Pancreas (tissue), 10 donors: ENCODE measurements around the gene PCDH18. TPM values are rescaled to one million over a fixed set of nuclear protein-coding genes. Genes with fewer than 3 reads are reported as not detected.
"Not testable (repeated sequence)": the region's sequence is repeated elsewhere in the genome, so short reads cannot be mapped to it uniquely, and the experiment has no call there.

Experiments used
- ATAC-seq, 4 donors: fragments of 200-7000 bp; cut with Tn5 transposase; one replicate each; pipeline versions ENCODE4 v1.8.0 to v1.9.1; 2020; ENCODE audit warnings: mild to moderate bottlenecking in 4 of 4, moderate library complexity in 4 of 4
- DNase-seq, 6 donors: peaks; one replicate each; pipeline ENCODE4 v3.0.0-alpha.2; 2020
- FAIRE-seq: peaks from 2 replicates; lab custom pipeline; 2012; peaks lifted over from hg19 to GRCh38; lab: Jason Lieb, UNC
- H3K27ac ChIP-seq, 4 donors: fragments of 200-600 bp; sonication (generic); 1 replicate in 3 of 4; 2 replicates in 1 of 4; pipeline versions ENCODE4 v1.5.0 to v1.8.0; 2020
- H3K27me3 ChIP-seq, 4 donors: fragments of 200-600 bp; one replicate each; pipeline ENCODE4 v1.8.0; 2021
- H3K36me3 ChIP-seq, 3 donors: fragments of 200-600 bp; sonication (generic) in 1 of 3; one replicate each; pipeline versions ENCODE4 v1.5.0 to v1.8.0; 2020 to 2021
- H3K4me1 ChIP-seq, 3 donors: fragments of 200-600 bp; one replicate each; pipeline ENCODE4 v1.8.0; 2021
- H3K4me3 ChIP-seq, 4 donors: fragments of 200-600 bp; sonication (generic) in 2 of 4; one replicate each; pipeline versions ENCODE4 v1.5.0 to v1.8.0; 2020 to 2021
- H3K9me3 ChIP-seq, 4 donors: fragments of 200-600 bp; one replicate each; pipeline ENCODE4 v1.8.0; 2021
- WGBS, 2 donors: extraction: QIAGEN DNeasy Blood & Tissue Kit; methylation state at CpG; one replicate each; pipeline ENCODE4 v1.1.7; 2013; 5-methylcytosine and 5-hydroxymethylcytosine counted together
- intact Hi-C, 3 donors: fragments of 100-400 bp; cut with DNase I; formaldehyde crosslinking; loops; one replicate each; pipeline versions ENCODE4 v1.11.1 to v1.14.2; 2022
- polyA plus RNA-seq, 2 donors: library from polyadenylated mRNA; stranded (reverse); fragments of 200-250 nt; gene quantifications; one replicate each; pipeline ENCODE4 v1.2.3, GENCODE V29; 2013
- total RNA-seq, 6 donors: library from RNA; stranded (reverse); fragmentation: NEBNext Ultra II Directional in 4 of 6; extraction: Animal tissue kit (Norgen Biotek cat#: 25700) in 4 of 6; gene quantifications; one replicate each; pipeline versions ENCODE4 v1.2.1 to v1.2.4, GENCODE V29; 2021 to 2023
- TF ChIP-seq, protein P1 (sequence below), 4 donors: fragments of 200-600 bp; sonication (generic) in 3 of 4; IDR thresholded peaks; one replicate each; pipeline versions ENCODE4 v1.5.0 to v1.8.0; 2021; ENCODE audit warnings: antibody characterized with exemption in 4 of 4
- donor health status: healthy with polysubstance abuse.
- donor health status: DM: no; HTN: no; CAD: no; lungs with moderate emphysema.
- donor health status: DM: no; HTN: no; CAD: no.
- donor health status: control.
- donor health status: control.
- donor health status: Bipolar disorder and iron deficiency.
- donor health status: DM: yes; HTN: yes; CAD: no.
- donor health status: DM: no; HTN: no; CAD: no.
- donor health status: DM: no; HTN: no; CAD: no.
- donor health status: DM: yes; HTN: yes; CAD: no.

Gene PCDH18
- total and polyA plus RNA-seq, 8 donors, result 0.53 to 4.8 (median 1.1) TPM

DNA sequence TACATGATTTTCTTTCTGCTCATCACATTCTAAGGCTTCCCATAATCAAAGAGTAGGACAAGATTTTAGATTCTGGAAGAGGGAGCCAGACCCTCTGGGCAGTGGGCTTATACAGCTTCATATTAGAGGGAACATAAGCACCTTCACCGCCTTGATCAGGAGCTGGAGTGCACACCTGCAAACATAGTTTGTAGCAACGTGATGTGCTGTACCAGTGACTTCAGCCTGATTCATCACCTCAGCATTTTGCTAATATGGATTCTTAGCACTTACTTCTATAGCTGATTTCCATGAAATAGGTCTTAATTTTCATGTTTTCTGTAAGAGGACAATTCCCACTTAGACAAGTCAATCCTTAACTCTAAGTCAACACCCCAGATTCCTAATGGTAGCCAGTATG is 36.7 kb downstream of the PCDH18 start:
- TF ChIP-seq, protein P1, sequence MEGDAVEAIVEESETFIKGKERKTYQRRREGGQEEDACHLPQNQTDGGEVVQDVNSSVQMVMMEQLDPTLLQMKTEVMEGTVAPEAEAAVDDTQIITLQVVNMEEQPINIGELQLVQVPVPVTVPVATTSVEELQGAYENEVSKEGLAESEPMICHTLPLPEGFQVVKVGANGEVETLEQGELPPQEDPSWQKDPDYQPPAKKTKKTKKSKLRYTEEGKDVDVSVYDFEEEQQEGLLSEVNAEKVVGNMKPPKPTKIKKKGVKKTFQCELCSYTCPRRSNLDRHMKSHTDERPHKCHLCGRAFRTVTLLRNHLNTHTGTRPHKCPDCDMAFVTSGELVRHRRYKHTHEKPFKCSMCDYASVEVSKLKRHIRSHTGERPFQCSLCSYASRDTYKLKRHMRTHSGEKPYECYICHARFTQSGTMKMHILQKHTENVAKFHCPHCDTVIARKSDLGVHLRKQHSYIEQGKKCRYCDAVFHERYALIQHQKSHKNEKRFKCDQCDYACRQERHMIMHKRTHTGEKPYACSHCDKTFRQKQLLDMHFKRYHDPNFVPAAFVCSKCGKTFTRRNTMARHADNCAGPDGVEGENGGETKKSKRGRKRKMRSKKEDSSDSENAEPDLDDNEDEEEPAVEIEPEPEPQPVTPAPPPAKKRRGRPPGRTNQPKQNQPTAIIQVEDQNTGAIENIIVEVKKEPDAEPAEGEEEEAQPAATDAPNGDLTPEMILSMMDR (IDR thresholded peaks at IDR 0.05), result no peak
- Histone ChIP-seq H3K4me1 (no peaks in the 10 kb centered on the region), H3K27ac (no peak overlapping the region), H3K27me3 (no peaks in the 10 kb centered on the region), H3K4me3 (no peak overlapping the region), H3K36me3 (no peaks in the 10 kb centered on the region), H3K9me3 (no peaks in the 10 kb centered on the region)
- DNase-seq (no peak), FAIRE-seq (no peak), ATAC-seq (no peak)
- WGBS, 2 donors, result 42 to 53% methylated on average over 2 of the region's 2 CpGs
- intact Hi-C loops, result no loop called here

DNA sequence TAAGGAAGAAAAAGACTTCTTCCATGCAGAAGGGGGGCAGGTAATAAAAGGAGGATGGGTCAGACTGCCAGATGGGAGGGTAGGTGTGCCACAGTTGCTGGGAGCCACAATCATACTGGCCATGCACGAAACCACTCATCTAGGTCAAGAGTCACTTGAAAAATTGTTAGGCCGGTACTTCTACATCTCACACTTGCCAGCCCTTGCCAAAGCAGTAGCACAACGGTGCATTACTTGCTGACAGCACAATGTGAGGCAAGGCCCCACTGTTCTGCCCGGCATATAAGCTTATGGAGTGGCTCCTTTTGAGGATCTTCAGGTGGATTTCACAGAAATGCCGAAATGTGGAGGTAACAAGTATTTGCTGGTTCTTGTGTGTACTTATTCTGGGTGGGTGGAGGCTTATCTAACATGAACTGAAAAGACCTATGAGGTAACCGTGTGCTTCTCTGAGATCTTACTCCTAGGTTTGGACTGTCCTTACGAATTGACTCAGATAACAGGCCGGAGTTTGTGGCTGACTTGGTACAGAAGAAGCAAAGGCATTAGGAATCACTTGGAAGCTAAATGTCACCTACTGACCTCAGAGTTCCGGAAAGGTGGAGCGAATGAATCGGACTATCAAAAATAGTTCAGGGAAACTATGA is 48.9 kb downstream of the PCDH18 start:
- H3K27ac ChIP-seq, FAIRE-seq, H3K27me3 ChIP-seq, H3K4me1 ChIP-seq, H3K9me3 ChIP-seq, intact Hi-C loops, H3K36me3 ChIP-seq, H3K4me3 ChIP-seq, DNase-seq, ATAC-seq: not testable (repeated sequence)
- WGBS, 2 donors, result 72 to 80% methylated on average over 11 of the region's 11 CpGs

- H3K4me3 ChIP-seq, H3K36me3 ChIP-seq, ATAC-seq, H3K27me3 ChIP-seq, H3K4me1 ChIP-seq, FAIRE-seq, H3K27ac ChIP-seq, H3K9me3 ChIP-seq, intact Hi-C loops, DNase-seq: not testable (repeated sequence)
- 76 to 86% methylated on average over 5 of the region's 5 CpGs for WGBS, 2 donors
Measured at GRCh38 chr4:137479657-137480056, 52.6 kb downstream of the PCDH18 start.

GRCh38 chr4:137476345-137476744 is 55.9 kb downstream of the PCDH18 start:
- no peaks in the 10 kb centered on the region for H3K27me3 ChIP-seq
- no peaks in the 10 kb centered on the region for H3K36me3 ChIP-seq
- H3K9me3 ChIP-seq, result no peaks in the 10 kb centered on the region
- H3K4me1 ChIP-seq, result no peaks in the 10 kb centered on the region
- H3K27ac ChIP-seq, result no peak overlapping the region
- DNase-seq, result no peak
- no peak for ATAC-seq
- TF ChIP-seq, protein P1 (IDR thresholded peaks at IDR 0.05), result no peak
- no peak for FAIRE-seq
- no peak overlapping the region for H3K4me3 ChIP-seq
- intact Hi-C loops, result no loop called here
- 72 to 78% methylated on average over 4 of the region's 4 CpGs for WGBS, 2 donors

DNA sequence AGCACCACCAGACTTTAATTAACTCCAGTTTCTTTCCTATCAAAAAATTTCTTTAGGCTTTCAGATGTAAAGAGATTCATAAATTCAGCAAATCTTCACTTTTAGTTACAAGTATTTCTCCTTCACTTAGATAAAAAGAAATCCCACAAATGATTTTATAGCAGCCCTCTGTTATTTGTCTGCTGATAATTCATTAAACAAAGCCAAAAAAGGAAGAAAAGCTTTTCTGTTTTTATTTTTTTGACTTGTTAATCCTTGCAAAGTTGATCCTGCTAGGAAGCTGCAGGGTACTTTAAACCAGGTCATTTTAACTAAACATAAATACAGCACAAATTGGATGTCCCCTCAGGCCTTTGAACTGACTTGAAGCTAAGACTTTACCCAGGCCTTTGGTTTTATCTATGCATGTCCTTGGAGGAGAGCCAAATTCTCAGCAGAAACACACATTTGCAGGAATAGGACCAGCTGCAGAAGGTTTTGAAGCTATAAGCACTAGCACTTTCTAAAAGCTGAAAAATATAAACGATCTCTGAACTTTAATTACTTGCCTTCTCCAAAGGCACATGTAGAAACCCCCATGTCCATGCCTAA is 57.5 kb downstream of the PCDH18 start:
- ATAC-seq (peak in 1 of 4 donors; percentile 53), DNase-seq (no peak), FAIRE-seq (no peak)
- Histone ChIP-seq H3K27me3 (no peaks in the 10 kb centered on the region), H3K36me3 (no peaks in the 10 kb centered on the region), H3K9me3 (no peaks in the 10 kb centered on the region), H3K27ac (no peak overlapping the region), H3K4me1 (no peaks in the 10 kb centered on the region), H3K4me3 (no peak overlapping the region)
- intact Hi-C loops, result no loop called here
- TF ChIP-seq, protein P1 (IDR thresholded peaks at IDR 0.05), result no peak
- 3 to 8% methylated on average over 1 of the region's 1 CpG for WGBS, 2 donors

GRCh38 chr4:137471895-137472294 is 60.4 kb downstream of the PCDH18 start:
- no peak for ATAC-seq
- FAIRE-seq, result no peak
- Histone ChIP-seq H3K27ac (no peak overlapping the region), H3K9me3 (no peaks in the 10 kb centered on the region), H3K4me3 (no peak overlapping the region), H3K27me3 (no peaks in the 10 kb centered on the region), H3K36me3 (no peaks in the 10 kb centered on the region), H3K4me1 (no peaks in the 10 kb centered on the region)
- TF ChIP-seq, protein P1 (IDR thresholded peaks at IDR 0.05), result no peak
- intact Hi-C loops, result no loop called here
- 66 to 78% methylated on average over 2 of the region's 2 CpGs for WGBS, 2 donors
- DNase-seq, result no peak
